SIG-M5 (cell line): ENCODE results near the gene TANGO6.

Experiments used
- DNase-seq: peaks from one replicate; lab custom pipeline; 2025; lab: John Stamatoyannopoulos, UW

The TANGO6 gene

DNA sequence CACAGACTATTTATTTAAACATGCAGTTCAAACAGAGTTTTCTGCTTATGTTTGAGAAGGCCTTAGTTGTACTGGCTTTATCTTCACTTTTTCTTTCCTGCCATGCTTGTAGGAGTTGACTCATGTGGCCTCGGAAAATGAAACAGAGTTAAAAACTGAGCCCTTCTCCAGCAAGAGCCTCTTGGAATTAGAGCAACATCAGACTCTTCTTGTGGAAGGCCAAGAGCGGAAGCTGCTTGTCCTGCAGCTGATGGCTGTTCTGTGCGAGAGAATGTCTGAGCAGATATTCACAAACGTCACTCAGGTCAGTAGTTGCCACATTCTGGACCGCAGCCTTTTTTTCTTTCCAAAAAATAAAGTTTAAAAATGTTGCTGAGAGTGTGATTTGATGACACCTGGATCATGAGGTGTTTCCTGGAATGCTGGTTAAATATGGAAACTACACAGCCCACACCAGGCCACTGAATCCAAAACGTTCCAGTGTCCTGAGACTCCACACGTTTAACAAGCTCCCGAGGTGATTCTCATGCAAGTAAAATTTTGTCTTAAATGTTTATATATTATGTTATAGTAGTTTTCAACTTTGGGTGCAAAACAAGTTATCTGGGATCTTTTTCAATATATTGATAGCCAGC is 65.9 kb downstream of the TANGO6 start:
- DNase-seq, result no peak

- no peak for DNase-seq
These were observed 66.7 kb downstream of the TANGO6 start for GRCh38 chr16:68910051-68910450.

DNA sequence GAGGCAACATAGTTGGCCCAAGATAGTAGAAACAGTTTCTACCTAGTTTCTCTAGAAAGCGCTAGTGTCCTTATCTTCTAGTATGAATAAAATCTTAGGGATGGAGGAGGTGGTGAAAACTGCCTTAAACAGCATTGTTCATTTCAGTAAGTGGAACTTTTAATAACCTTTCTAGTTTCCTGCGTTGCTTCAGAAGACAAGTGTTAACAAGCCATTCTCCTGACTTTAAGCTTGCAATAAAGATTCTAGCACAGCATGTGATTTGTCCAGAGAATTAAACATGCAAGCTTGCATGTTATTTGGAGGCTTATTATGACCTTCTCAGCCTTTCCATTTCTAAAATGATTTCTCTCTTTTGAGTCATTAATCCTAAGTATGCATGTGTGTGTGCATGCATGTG is 72.3 kb downstream of the TANGO6 start:
- DNase-seq, result no peak

GRCh38 chr16:68917541-68917940 is 74.2 kb downstream of the TANGO6 start:
- no peak for DNase-seq

DNA sequence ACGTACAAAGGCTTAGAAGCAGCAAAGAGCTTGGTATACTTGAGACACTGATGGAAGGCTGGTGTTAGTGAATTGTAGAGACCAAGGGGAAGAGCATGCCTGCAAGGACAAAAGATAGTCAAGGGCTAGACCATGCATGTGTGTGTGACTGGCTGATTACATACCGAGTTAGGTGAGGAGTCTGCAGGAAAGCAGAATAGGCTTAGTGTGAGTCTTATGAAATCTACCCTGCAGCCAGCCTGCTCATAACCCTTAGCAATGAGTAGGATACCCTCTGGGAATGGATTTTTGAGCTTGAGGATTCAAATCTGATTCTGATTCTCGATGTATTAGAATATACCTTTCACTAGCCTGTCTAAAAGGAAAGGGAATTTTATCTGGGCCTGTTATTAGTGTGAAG is 77.0 kb downstream of the TANGO6 start:
- DNase-seq, result no peak

DNA sequence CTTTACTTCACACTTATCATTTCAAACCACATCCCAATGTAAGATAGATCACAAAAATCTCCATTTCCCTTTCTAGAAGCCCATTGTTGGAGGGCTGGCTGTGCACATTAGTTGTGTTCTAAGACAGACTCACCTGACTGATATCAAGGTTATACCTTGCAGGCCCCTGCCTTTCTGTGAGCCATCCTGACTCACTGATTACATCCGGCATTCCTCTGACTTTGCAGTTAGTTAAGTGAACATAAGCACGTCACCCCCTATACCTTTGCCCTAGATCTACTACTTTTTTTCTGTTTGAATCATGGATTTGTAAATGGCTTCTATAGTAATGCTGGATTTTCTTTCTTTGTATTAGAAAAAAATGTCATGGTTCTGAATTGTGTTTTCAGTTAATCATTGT is 78.3 kb downstream of the TANGO6 start:
- DNase-seq, result no peak

GRCh38 chr16:68923116-68923515 is 79.8 kb downstream of the TANGO6 start:
- DNase-seq, result no peak

- no peak for DNase-seq
These were observed 83.7 kb downstream of the TANGO6 start for GRCh38 chr16:68927018-68927417.

DNA sequence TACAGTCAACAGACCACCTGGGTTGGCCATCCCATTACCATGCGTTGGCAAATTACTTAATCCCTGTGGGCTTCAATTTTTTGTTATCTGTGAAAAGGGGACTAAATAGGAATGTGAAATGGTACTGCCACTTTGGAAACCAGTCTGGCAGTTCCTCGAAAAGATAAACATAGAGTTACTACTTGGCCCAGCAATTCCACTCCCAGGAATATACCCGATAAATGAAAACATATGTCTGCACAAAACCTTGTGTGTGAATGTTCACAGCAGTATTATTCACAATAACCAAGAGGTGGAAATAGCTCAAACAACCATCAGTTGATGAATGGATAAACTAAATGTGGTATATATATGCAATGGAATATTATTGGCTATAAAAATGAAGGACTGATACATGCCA is 87.9 kb downstream of the TANGO6 start:
- no peak for DNase-seq

GRCh38 chr16:68934402-68934801 is 91.1 kb downstream of the TANGO6 start:
- DNase-seq, result no peak

DNA sequence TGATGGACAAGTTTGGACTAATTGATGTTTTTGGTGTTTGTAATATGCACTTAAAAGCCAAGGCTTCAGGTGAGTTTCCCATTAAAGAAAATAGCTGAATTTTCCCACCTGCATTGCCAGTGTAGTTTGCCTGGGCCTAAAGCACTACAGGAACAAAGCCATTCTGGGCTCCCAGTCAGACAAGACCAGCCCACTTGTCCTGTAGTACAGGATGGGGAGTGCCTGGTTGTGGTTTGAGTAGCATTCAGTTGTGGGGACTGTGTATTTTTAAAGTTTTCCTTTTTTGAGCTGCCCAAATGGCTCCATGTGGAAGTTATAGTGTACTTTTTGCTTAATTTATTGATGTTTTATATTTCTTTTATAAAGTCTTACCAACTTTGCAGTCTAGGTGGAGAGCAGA is 91.7 kb downstream of the TANGO6 start:
- no peak for DNase-seq

- no peak for DNase-seq
These were observed 93.7 kb downstream of the TANGO6 start for GRCh38 chr16:68936736-68937631.

GRCh38 chr16:68939692-68940320 is 96.5 kb downstream of the TANGO6 start:
- no peak for DNase-seq

GRCh38 chr16:68940816-68941215 is 97.5 kb downstream of the TANGO6 start:
- DNase-seq, result no peak

GRCh38 chr16:68943961-68944360 is 100.6 kb downstream of the TANGO6 start:
- DNase-seq, result no peak

DNA sequence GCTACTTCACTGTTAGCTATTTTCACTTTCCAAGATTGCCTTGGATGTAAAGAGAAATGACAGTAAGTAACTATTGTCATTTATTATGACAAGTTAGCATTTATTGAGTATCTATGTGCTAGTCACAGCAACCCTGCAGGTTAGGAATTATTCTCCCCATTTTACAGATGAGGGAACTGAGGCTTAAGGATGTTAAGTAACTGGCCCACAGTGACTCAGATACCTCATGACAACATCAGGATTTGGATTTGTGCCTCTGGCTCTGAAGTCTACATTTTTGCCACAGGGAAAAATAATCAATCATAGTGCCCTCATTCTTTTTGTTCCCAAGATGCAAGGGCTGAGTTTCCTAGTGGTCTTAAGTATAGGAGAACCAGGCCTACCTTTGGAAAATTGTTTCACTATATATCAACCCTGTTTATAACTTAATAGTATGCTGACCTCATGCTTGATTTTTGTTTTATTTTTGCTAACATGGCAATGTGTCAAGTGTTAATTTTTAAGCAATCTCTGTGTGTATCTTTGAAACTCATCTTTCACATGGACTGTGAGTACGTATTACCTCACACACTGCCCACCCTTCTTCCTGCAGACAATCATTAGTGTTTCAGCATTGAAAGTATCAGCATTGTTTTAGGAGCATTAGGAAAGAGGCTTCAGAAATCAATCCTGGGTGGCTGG is 105.0 kb downstream of the TANGO6 start:
- DNase-seq, result no peak

DNA sequence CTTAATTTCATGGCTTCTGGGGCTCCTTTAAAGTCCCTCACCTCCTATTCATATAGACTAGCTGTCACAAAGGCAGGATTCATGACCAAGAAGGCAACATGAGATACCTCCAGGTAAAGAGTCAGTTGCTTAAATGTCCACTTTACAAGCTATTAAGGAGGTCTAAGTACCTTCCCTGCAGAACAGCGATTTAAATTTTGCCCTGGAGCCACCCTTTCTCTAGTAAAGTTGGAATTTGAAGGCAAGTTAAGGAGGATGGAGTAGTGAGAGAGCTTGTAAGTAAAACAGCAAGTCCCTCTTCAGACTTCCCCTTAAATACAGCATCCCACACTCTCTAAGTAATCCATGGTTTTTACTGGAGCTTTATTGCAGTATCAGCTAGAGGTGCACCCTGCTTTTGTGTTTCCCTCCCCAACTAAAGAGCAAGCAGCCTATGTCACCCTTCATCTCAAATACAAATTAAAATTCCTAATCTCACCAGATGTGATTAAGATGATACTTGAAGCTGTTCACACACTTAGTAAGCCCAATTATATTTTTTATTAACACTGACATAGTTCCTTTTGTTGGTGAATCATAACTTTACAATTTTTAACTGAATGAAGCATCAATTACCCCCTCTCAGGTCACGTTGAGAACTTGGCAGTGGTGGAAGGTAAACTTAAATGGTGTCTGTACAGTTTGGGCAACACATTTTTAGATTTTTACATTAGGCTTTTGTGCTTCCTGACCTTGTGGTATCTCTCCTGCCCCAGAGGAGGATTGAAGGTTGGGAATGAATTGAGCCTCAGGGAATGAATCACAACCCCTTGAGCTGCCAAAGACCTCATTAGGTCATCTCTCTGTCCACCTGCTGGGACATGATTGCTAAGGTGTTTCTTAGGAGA is 108.9 kb downstream of the TANGO6 start:
- DNase-seq, result no peak

DNA sequence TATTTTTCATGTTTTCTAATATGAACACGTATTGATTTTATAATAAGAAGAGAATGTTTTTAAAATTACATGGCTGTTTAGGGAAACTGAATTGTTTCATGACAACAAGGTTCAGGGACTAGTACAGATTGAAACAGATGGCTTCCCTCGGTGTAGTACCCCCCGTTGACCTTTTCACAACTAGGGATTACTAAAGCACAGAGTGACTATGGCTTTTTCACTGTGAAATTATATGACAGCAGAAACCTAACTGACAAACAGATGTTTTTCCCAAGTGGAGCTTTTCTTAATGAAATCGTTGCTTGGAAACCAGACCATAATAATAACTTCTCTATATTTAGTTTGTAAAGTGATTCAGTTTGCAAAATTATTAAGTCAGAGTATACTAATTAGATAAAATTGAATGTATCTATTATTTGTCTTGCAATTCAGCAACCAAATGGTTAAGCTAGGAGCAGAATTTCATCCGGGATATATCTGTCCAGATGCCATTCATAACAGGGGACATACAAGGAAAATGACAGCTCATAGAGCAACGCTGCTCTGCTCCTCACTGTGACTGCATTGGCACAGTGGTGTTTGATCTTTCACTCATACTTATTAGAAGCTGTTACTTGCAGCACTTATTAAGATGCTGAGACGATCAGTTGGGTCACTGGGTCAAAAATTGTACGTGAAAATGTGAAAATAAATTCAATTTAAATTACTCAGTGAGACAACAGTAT is 111.7 kb downstream of the TANGO6 start:
- DNase-seq, result no peak

DNA sequence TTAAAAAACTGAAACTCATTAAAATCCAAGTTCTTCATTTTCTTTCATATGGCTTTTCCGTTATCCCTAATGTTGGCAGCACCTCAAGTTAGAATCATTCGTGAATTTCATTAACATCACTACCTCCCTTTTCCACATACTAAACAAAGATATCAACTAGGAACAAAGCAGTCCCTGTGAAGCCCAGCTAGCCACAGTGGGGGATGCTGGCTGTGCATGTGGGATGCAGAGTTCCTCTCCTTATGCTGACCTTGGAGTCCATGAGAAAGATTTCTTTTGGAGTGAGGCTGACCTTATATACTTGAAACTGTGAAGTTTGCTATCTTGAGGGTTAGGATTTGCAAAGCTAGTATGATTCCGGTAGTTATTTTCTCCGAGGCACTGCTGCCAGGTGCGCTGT is 117.6 kb downstream of the TANGO6 start:
- DNase-seq, result no peak

- DNase-seq, result peak; percentile 32
These were observed 118.6 kb downstream of the TANGO6 start for GRCh38 chr16:68961778-68962402.
